ENCODE measurements around the gene TIMP4.

Gene TIMP4

DNA sequence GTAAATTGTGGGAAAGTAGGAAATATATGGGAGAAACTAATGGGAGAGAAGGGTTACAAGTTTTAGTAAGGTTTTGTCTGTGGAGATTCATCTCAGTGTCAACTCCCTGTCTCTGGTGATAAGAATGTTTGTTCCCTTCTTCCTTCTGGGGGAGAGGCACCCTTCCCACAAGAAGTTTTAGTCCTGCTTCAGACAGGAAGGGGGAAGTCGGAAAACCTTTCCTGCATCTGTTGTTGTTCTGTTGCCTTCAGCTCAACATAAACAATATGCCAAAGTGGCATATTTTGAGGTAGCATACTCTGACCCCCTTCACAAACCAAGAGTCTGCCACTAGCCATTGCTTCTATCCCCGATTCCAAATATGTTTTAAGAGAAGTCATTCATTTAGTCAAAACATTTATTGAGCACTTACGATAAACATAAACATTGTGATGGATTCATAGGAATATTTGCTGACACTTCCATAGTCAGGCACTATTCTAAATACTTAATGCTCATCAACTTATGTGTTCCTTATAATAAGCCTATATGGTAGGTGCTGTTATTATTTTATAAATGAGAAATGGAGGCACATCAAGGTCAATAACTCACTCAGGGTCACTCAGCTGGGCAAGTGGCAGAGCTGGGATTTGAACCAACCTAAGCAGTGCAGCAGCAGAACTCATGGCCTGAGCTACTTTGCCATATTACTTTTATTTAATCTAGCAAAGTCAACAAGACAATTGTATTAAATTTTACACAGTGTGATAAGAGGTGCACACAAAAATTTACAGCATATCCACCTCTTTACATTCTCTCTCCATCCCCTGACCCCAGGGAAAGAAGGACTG is 34.2 kb upstream of the TIMP4 start:
- Histone ChIP-seq H3K27ac (ENCODE audit: low read length) (no peak overlapping the region), H3K9ac (ENCODE audit: low read length in 2 of 2) (no peak overlapping the region), H3K27me3 (ENCODE audit: control insufficient read depth in 1 of 2, insufficient read depth in 2 of 2, low read length in 2 of 2) (no peaks in the 10 kb centered on the region), H3K36me3 (ENCODE audit: control insufficient read depth in 2 of 2, insufficient read depth in 2 of 2, low read length in 2 of 2) (no peaks in the 10 kb centered on the region), H3K9me3 (ENCODE audit: control insufficient read depth in 2 of 2, low read length in 2 of 2) (no peaks in the 10 kb centered on the region), H3K4me1 (ENCODE audit: control insufficient read depth, insufficient read depth, low read length) (peaks cover 14% of the 10 kb centered on the region), H3K4me3 (ENCODE audit: low read length in 2 of 2) (no peak overlapping the region)

DNA sequence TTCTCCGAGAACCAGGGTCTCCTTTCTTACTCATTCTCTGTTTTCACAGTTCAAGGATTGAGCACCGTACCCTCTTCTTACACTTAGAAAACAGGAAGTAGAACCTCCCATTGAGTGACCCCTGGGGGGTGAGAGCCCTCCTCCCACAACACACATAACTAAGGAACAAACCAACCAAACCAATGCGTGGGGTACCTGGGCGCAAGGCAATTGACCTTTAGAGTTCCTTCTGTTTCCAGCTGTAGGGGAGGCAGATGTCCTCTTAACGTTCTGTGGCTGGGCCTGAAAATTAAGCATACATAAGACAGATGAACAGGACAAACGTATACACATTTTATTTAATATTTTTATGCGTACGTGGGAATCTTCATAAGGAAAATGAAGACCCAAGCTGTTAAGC is 33.5 kb upstream of the TIMP4 start:
- no peak overlapping the region for H3K9ac ChIP-seq (ENCODE audit: low read length in 2 of 2)
- H3K27me3 ChIP-seq (ENCODE audit: control insufficient read depth in 1 of 2, insufficient read depth in 2 of 2, low read length in 2 of 2), result no peaks in the 10 kb centered on the region
- H3K9me3 ChIP-seq (ENCODE audit: control insufficient read depth in 2 of 2, low read length in 2 of 2), result no peaks in the 10 kb centered on the region
- no peak overlapping the region for H3K4me3 ChIP-seq (ENCODE audit: low read length in 2 of 2)
- no peaks in the 10 kb centered on the region for H3K36me3 ChIP-seq (ENCODE audit: control insufficient read depth in 2 of 2, insufficient read depth in 2 of 2, low read length in 2 of 2)
- H3K4me1 ChIP-seq (ENCODE audit: control insufficient read depth, insufficient read depth, low read length), result peaks cover 14% of the 10 kb centered on the region
- no peak overlapping the region for H3K27ac ChIP-seq (ENCODE audit: low read length)

DNA sequence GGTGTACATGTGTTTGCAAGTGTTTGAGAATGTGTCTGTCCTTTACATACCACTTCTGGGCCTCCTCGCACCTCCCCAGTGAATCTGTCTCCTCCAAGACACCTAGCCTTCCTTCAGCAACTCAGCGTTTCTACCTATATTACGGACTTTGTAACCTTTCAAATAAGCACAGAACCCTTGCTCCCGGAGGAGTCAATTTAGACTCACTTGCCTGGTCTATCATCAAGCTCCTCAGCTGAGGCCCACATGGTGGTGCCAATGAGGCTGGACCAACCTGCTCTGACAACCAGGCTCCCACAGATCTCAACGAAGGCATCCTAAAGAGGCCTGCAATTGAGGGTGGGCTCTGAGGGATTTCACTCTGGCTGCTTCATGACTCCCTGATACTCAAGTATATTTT is 32.8 kb upstream of the TIMP4 start:
- Histone ChIP-seq H3K4me1 (ENCODE audit: control insufficient read depth, insufficient read depth, low read length) (peaks cover 14% of the 10 kb centered on the region), H3K27me3 (ENCODE audit: control insufficient read depth in 1 of 2, insufficient read depth in 2 of 2, low read length in 2 of 2) (no peaks in the 10 kb centered on the region), H3K36me3 (ENCODE audit: control insufficient read depth in 2 of 2, insufficient read depth in 2 of 2, low read length in 2 of 2) (no peaks in the 10 kb centered on the region), H3K4me3 (ENCODE audit: low read length in 2 of 2) (no peak overlapping the region), H3K27ac (ENCODE audit: low read length) (no peak overlapping the region), H3K9ac (ENCODE audit: low read length in 2 of 2) (no peak overlapping the region), H3K9me3 (ENCODE audit: control insufficient read depth in 2 of 2, low read length in 2 of 2) (no peaks in the 10 kb centered on the region)

DNA sequence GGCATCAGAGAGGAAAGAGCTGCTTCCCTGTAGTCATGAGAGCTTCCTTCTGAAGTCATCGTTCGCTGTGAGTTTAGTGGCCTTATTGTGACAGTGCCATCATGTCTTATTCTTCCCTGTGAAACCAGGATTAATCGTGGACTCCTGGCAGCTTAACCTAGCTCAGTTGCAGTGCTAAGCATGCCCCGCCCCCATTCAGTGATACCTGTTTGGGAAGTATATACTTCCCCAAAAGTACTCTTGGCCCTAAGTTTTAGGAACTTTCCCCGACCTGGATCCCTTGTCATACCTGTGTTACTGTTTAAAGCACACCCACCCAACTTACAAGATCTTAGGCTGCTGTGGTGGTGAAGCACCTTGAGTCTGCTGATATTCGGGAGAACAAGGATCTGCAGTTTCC is 32.1 kb upstream of the TIMP4 start:
- Histone ChIP-seq H3K9ac (ENCODE audit: low read length in 2 of 2) (no peak overlapping the region), H3K9me3 (ENCODE audit: control insufficient read depth in 2 of 2, low read length in 2 of 2) (no peaks in the 10 kb centered on the region), H3K27me3 (ENCODE audit: control insufficient read depth in 1 of 2, insufficient read depth in 2 of 2, low read length in 2 of 2) (no peaks in the 10 kb centered on the region), H3K4me1 (ENCODE audit: control insufficient read depth, insufficient read depth, low read length) (peaks cover 14% of the 10 kb centered on the region), H3K27ac (ENCODE audit: low read length) (no peak overlapping the region), H3K4me3 (ENCODE audit: low read length in 2 of 2) (no peak overlapping the region), H3K36me3 (ENCODE audit: control insufficient read depth in 2 of 2, insufficient read depth in 2 of 2, low read length in 2 of 2) (no peaks in the 10 kb centered on the region)

GRCh38 chr3:12190221-12190807 is 31.6 kb upstream of the TIMP4 start:
- Histone ChIP-seq H3K4me1 (ENCODE audit: control insufficient read depth, insufficient read depth, low read length) (peaks cover 14% of the 10 kb centered on the region), H3K9me3 (ENCODE audit: control insufficient read depth in 2 of 2, low read length in 2 of 2) (no peaks in the 10 kb centered on the region), H3K27me3 (ENCODE audit: control insufficient read depth in 1 of 2, insufficient read depth in 2 of 2, low read length in 2 of 2) (no peaks in the 10 kb centered on the region), H3K4me3 (ENCODE audit: low read length in 2 of 2) (no peak overlapping the region), H3K36me3 (ENCODE audit: control insufficient read depth in 2 of 2, insufficient read depth in 2 of 2, low read length in 2 of 2) (no peaks in the 10 kb centered on the region), H3K9ac (ENCODE audit: low read length in 2 of 2) (no peak overlapping the region), H3K27ac (ENCODE audit: low read length) (no peak overlapping the region)

DNA sequence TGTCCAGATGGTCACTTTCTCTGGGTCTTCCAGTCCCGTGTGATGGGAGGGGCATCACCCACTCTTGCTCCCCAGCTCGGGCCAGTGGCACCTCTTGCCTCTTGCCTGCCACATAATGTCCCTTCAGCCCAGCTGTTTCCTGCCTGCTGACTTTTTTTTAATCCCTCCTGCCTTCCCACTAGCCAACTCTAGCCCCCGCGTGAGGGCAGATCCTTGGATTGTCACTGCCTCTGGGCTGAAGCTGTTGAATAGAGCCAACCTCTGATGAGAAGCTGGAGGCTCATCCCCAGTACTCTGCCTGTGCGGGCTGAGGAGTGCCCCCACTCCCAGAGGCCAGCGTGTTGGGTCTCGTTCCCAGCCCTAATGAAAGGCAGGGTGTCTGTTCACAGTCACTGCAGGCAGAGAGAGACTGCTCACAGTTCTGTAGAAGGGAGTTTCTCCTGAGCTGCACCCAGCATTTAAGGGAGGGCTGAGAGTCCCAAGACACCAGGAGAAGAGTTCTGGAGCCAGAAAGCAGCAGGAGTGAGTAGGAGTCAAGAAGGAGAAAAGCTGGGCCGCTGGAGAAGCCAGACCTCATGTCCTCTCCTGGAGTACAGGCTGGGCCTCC is 30.1 kb upstream of the TIMP4 start:
- no peaks in the 10 kb centered on the region for H3K36me3 ChIP-seq (ENCODE audit: control insufficient read depth in 2 of 2, insufficient read depth in 2 of 2, low read length in 2 of 2)
- H3K4me3 ChIP-seq (ENCODE audit: low read length in 2 of 2), result no peak overlapping the region
- no peaks in the 10 kb centered on the region for H3K27me3 ChIP-seq (ENCODE audit: control insufficient read depth in 1 of 2, insufficient read depth in 2 of 2, low read length in 2 of 2)
- H3K9me3 ChIP-seq (ENCODE audit: control insufficient read depth in 2 of 2, low read length in 2 of 2), result no peaks in the 10 kb centered on the region
- peaks cover 7% of the 10 kb centered on the region for H3K4me1 ChIP-seq (ENCODE audit: control insufficient read depth, insufficient read depth, low read length)
- no peak overlapping the region for H3K27ac ChIP-seq (ENCODE audit: low read length)
- no peak overlapping the region for H3K9ac ChIP-seq (ENCODE audit: low read length in 2 of 2)

DNA sequence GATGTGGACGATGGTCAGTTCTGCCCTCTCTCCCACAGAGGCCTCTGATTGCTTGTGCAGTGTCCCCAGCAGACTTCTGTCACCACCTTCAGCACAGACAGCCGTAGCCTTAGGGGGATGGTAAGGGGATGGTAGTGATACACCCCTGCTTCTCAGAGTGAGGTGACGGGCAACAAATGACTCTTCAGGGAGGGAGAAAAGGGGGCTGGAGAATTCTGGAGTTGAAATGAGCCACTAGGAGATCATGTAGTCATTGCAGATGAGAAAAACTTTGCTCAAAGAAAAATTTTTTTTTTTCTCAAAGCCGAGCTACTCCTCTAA is 29.6 kb upstream of the TIMP4 start:
- H3K9me3 ChIP-seq (ENCODE audit: control insufficient read depth in 2 of 2, low read length in 2 of 2), result no peaks in the 10 kb centered on the region
- peaks cover 6% of the 10 kb centered on the region for H3K4me1 ChIP-seq (ENCODE audit: control insufficient read depth, insufficient read depth, low read length)
- no peaks in the 10 kb centered on the region for H3K36me3 ChIP-seq (ENCODE audit: control insufficient read depth in 2 of 2, insufficient read depth in 2 of 2, low read length in 2 of 2)
- H3K9ac ChIP-seq (ENCODE audit: low read length in 2 of 2), result no peak overlapping the region
- no peak overlapping the region for H3K27ac ChIP-seq (ENCODE audit: low read length)
- H3K27me3 ChIP-seq (ENCODE audit: control insufficient read depth in 1 of 2, insufficient read depth in 2 of 2, low read length in 2 of 2), result no peaks in the 10 kb centered on the region
- no peak overlapping the region for H3K4me3 ChIP-seq (ENCODE audit: low read length in 2 of 2)

DNA sequence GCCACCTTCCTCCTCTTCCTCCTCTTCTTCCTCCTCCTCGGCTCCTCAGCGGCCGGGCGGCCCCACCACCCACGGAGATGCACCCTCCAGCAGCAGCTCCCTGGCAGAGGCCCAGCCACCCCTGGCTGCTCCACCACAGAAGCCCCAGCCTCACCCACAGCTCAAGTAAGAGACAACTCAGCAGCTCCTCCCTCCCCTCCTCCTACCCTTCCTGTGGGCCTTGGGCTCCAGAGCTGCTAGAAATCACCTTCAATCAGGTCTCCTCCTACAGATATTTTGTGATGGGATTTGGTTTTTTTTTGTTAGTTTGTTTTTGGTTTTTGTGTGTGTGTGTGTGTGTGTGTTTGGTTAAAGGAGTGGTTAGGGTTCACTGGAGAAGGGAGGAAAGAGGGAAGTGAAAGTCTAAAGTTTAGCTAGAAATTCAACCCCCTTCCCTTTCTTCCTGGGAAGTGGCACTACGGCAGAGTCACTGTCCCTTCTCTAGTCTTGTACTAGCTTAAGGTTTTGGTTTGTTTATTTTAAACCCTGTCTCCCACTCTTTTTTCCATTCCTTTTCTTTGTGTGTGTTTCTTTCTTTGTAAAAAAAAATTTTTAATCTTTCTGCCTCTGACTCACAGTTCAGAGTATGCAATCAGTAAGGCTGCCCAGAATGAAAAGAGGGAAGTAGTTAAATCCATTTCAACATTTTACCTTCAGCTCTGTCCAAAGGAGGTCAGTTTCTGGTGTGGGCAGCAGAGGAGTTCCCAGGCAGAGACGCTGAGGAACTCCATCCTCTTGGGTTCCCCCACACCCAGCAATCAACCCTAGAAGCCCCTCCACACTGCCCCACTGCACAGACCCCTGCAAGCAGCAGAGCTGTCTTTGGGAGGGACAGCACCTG is 29.0 kb upstream of the TIMP4 start:
- Histone ChIP-seq H3K27ac (ENCODE audit: low read length) (no peak overlapping the region), H3K9me3 (ENCODE audit: control insufficient read depth in 2 of 2, low read length in 2 of 2) (no peaks in the 10 kb centered on the region), H3K4me1 (ENCODE audit: control insufficient read depth, insufficient read depth, low read length) (peaks cover 3% of the 10 kb centered on the region), H3K27me3 (ENCODE audit: control insufficient read depth in 1 of 2, insufficient read depth in 2 of 2, low read length in 2 of 2) (no peaks in the 10 kb centered on the region), H3K36me3 (ENCODE audit: control insufficient read depth in 2 of 2, insufficient read depth in 2 of 2, low read length in 2 of 2) (no peaks in the 10 kb centered on the region), H3K9ac (ENCODE audit: low read length in 2 of 2) (no peak overlapping the region), H3K4me3 (ENCODE audit: low read length in 2 of 2) (no peak overlapping the region)

GRCh38 chr3:12186515-12187286 is 28.0 kb upstream of the TIMP4 start:
- no peaks in the 10 kb centered on the region for H3K9me3 ChIP-seq (ENCODE audit: control insufficient read depth in 2 of 2, low read length in 2 of 2)
- H3K4me1 ChIP-seq (ENCODE audit: control insufficient read depth, insufficient read depth, low read length), result peaks cover 3% of the 10 kb centered on the region
- no peak overlapping the region for H3K27ac ChIP-seq (ENCODE audit: low read length)
- H3K9ac ChIP-seq (ENCODE audit: low read length in 2 of 2), result no peak overlapping the region
- no peaks in the 10 kb centered on the region for H3K36me3 ChIP-seq (ENCODE audit: control insufficient read depth in 2 of 2, insufficient read depth in 2 of 2, low read length in 2 of 2)
- no peak overlapping the region for H3K4me3 ChIP-seq (ENCODE audit: low read length in 2 of 2)
- no peaks in the 10 kb centered on the region for H3K27me3 ChIP-seq (ENCODE audit: control insufficient read depth in 1 of 2, insufficient read depth in 2 of 2, low read length in 2 of 2)

DNA sequence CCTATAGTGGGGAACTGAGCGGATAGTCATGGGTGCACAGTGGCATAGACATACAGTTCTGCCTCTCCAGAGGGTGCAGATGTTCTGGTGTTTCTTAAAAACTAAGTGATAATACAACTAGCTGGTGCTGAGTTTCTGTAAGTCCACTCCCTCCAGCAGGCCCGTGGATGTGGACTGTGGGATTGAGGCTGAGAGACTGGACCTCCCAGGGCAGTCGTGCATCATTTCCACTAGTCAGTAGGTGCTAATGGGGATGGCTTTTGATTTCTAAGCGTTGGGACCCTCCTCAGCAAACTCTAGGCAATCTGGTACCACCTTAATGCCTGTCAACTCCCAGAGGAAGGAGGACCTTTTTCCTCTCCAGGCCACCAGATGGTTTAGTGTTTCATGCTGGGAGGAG is 27.3 kb upstream of the TIMP4 start:
- Histone ChIP-seq H3K4me3 (ENCODE audit: low read length in 2 of 2) (no peak overlapping the region), H3K9ac (ENCODE audit: low read length in 2 of 2) (no peak overlapping the region), H3K4me1 (ENCODE audit: control insufficient read depth, insufficient read depth, low read length) (peaks cover 3% of the 10 kb centered on the region), H3K36me3 (ENCODE audit: control insufficient read depth in 2 of 2, insufficient read depth in 2 of 2, low read length in 2 of 2) (no peaks in the 10 kb centered on the region), H3K9me3 (ENCODE audit: control insufficient read depth in 2 of 2, low read length in 2 of 2) (no peaks in the 10 kb centered on the region), H3K27ac (ENCODE audit: low read length) (no peak overlapping the region), H3K27me3 (ENCODE audit: control insufficient read depth in 1 of 2, insufficient read depth in 2 of 2, low read length in 2 of 2) (no peaks in the 10 kb centered on the region)
